CD14-positive monocyte (primary cell): ENCODE measurements around the gene KRT1. TPM values are rescaled to one million over a fixed set of nuclear protein-coding genes. Genes with fewer than 3 reads are reported as not detected.

Experiments used
- DNase-seq, 3 donors: peaks; one replicate each; pipeline ENCODE4 v3.0.0-alpha.2; 2011 to 2022
- H2AFZ ChIP-seq: 2 replicates; pipeline ENCODE4 v1.6.0; 2012; ENCODE audit warnings: mild to moderate bottlenecking, low read depth, low read length, inconsistent platforms; ENCODE audit not compliant: insufficient read depth, poor library complexity, severe bottlenecking
- H3K27ac ChIP-seq, 2 donors: 1 replicate in 1 of 2; 2 replicates in 1 of 2; pipeline ENCODE4 v1.5.1; 2012 to 2013; ENCODE audit warnings: low read length in 2 of 2, control low read depth in 1 of 2, inconsistent platforms in 1 of 2, low read depth in 1 of 2, mild to moderate bottlenecking in 1 of 2
- H3K27me3 ChIP-seq, 2 donors: one replicate each; pipeline versions ENCODE4 v1.6.0 to v1.6.1; 2011 to 2013; ENCODE audit warnings: low read length in 2 of 2; ENCODE audit not compliant: control insufficient read depth in 2 of 2, insufficient read depth in 2 of 2
- H3K36me3 ChIP-seq, 2 donors: replicated peaks in 1 of 2; 1 replicate in 1 of 2; 2 replicates in 1 of 2; pipeline versions ENCODE4 v1.5.1 to v1.6.1; 2012 to 2013; ENCODE audit warnings: low read length in 2 of 2, control low read depth in 1 of 2, inconsistent platforms in 1 of 2, mild to moderate bottlenecking in 1 of 2; ENCODE audit not compliant: insufficient read depth in 2 of 2, control insufficient read depth in 1 of 2
- H3K4me1 ChIP-seq, 2 donors: 1 replicate in 1 of 2; 2 replicates in 1 of 2; pipeline versions ENCODE4 v1.5.1 to v1.6.1; 2012 to 2013; ENCODE audit warnings: low read length in 2 of 2, control low read depth in 1 of 2, inconsistent platforms in 1 of 2, mild to moderate bottlenecking in 1 of 2, moderate library complexity in 1 of 2; ENCODE audit not compliant: insufficient read depth in 2 of 2, control insufficient read depth in 1 of 2
- H3K4me2 ChIP-seq: replicated peaks from 2 replicates; pipeline ENCODE3; 2012; ENCODE audit warnings: low read length, moderate library complexity, mild to moderate bottlenecking; ENCODE audit not compliant: poor library complexity, severe bottlenecking; ENCODE audit errors: extremely low read depth
- H3K4me3 ChIP-seq, 3 experiments: fragments of 200-600 bp in 1 of 3; sonication (generic) in 1 of 3; replicated peaks in 1 of 3; 1 replicate in 2 of 3; 2 replicates in 1 of 3; pipeline ENCODE4 v1.5.1; 2011 to 2013; ENCODE audit warnings: low read length in 3 of 3, mild to moderate bottlenecking in 3 of 3, control low read depth in 2 of 3, low read depth in 2 of 3, inconsistent platforms in 1 of 3, moderate library complexity in 1 of 3
- H3K79me2 ChIP-seq: 2 replicates; pipeline ENCODE4 v1.6.0; 2012; ENCODE audit warnings: mild to moderate bottlenecking, control low read depth, inconsistent platforms, low read length, moderate library complexity; ENCODE audit not compliant: insufficient read depth
- H3K9ac ChIP-seq: 2 replicates; pipeline ENCODE4 v1.6.0; 2017; ENCODE audit warnings: low read length, mild to moderate bottlenecking; ENCODE audit not compliant: insufficient read depth, poor library complexity, severe bottlenecking
- H3K9me3 ChIP-seq, 2 donors: replicated peaks in 1 of 2; 1 replicate in 1 of 2; 2 replicates in 1 of 2; pipeline versions ENCODE4 v1.5.1 to v1.6.1; 2012 to 2013; ENCODE audit warnings: low read length in 2 of 2, control low read depth in 1 of 2; ENCODE audit not compliant: control insufficient read depth in 1 of 2, insufficient read depth in 1 of 2
- H4K20me1 ChIP-seq: 2 replicates; pipeline ENCODE4 v1.6.0; 2012; ENCODE audit warnings: mild to moderate bottlenecking, low read length, control low read depth, moderate library complexity; ENCODE audit not compliant: insufficient read depth
- H3K27ac Mint-ChIP-seq, 7 donors: one replicate each; pipeline ENCODE4 v1.8.0; 2020; ENCODE audit warnings: mild to moderate bottlenecking in 7 of 7, mixed read lengths in 7 of 7, moderate library complexity in 6 of 7, inconsistent platforms in 2 of 7
- H3K27me3 Mint-ChIP-seq, 3 donors: one replicate each; pipeline ENCODE4 v1.8.0; 2021 to 2022; ENCODE audit warnings: low read depth in 3 of 3, mild to moderate bottlenecking in 3 of 3, mixed read lengths in 3 of 3, moderate library complexity in 3 of 3, inconsistent platforms in 1 of 3
- H3K36me3 Mint-ChIP-seq, 2 donors: one replicate each; pipeline ENCODE4 v1.8.0; 2020; ENCODE audit warnings: mixed read lengths in 2 of 2, inconsistent platforms in 1 of 2, mild to moderate bottlenecking in 1 of 2
- H3K4me1 Mint-ChIP-seq: one replicate; pipeline ENCODE4 v1.8.0; 2020; ENCODE audit warnings: mild to moderate bottlenecking, mixed read lengths
- H3K4me3 Mint-ChIP-seq, 2 donors: one replicate each; pipeline ENCODE4 v1.8.0; 2020; ENCODE audit warnings: mild to moderate bottlenecking in 2 of 2, mixed read lengths in 2 of 2, moderate library complexity in 1 of 2
- H3K9me3 Mint-ChIP-seq, 7 donors: one replicate each; pipeline ENCODE4 v1.8.0; 2020 to 2022; ENCODE audit warnings: mixed read lengths in 7 of 7, mild to moderate bottlenecking in 6 of 7, moderate library complexity in 6 of 7, inconsistent platforms in 2 of 7
- CTCF ChIP-seq: fragments of 200-600 bp; IDR thresholded peaks from one replicate; pipeline ENCODE4 v1.8.0; 2022; ENCODE audit warnings: antibody characterized with exemption, mild to moderate bottlenecking
- WGBS: methylation state at CpG from one replicate; pipeline ENCODE4 v1.1.5; 2013; ENCODE audit warnings: missing lambda C conversion rate; ENCODE audit not compliant: insufficient coverage; 5-methylcytosine and 5-hydroxymethylcytosine counted together
- intact Hi-C, 2 donors: fragments of 100-400 bp; cut with micrococcal nuclease; formaldehyde crosslinking; loops; one replicate each; pipeline versions ENCODE4 v1.15.0 to v1.15.1; 2023
- polyA plus RNA-seq, 3 donors: library from polyadenylated mRNA; depleted of rRNA in 1 of 3; unstranded in 2 of 3; stranded (reverse) in 1 of 3; fragments of 300-500 nt in 2 of 3; fragments of >200 nt in 1 of 3; fragmentation: Illumina TruSeq in 2 of 3; gene quantifications; 1 replicate in 2 of 3; 2 replicates in 1 of 3; pipeline ENCODE4 v1.2.3, GENCODE V29; 2012 to 2021

KRT1 gene
- polyA plus RNA-seq, 3 donors, result not detected

DNA sequence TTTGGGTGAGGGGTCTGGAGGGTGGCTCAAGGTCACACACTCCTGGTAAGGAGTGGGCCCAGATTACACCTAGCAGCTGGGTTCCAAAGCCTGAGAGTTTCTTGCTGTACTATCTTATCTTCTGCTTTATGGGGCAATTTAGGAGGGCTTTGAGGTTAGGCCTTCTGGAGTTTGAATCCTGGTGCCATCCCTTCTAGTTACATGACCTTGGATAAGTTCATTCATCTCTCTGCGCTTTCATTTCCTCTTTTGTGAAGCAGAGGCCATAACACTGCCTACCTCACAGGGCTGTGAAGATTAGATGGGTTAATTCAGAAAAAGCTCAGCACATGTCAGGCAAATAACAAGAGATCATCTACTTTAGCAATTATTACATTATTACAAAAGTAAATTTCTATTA lies 30.5 kb upstream of the KRT1 start:
- H3K27me3 ChIP-seq, result peaks cover 28 to 30% of the 10 kb centered on the region in 2 donors
- Mint-ChIP-seq H3K4me3 (no peak overlapping the region), H3K27ac (no peak overlapping the region), H3K36me3 (peaks cover 0 to 2% of the 10 kb centered on the region in 2 donors), H3K9me3 (peaks cover 0 to 19% (median 2%) of the 10 kb centered on the region in 7 donors), H3K27me3 (peaks cover 31 to 37% (median 32%) of the 10 kb centered on the region in 3 donors), H3K4me1 (peaks cover 9% of the 10 kb centered on the region)
- peak in 1 of 3 donors; percentile 1 for DNase-seq
- WGBS, result no CpG with 5 or more reads among the region's 1 CpG
- no peak overlapping the region for H3K27ac ChIP-seq
- H3K4me1 ChIP-seq, result no peaks in the 10 kb centered on the region
- intact Hi-C loops, result no loop called here
- H3K9me3 ChIP-seq, result peaks cover 0 to 16% of the 10 kb centered on the region in 2 donors
- H3K36me3 ChIP-seq, result no peaks in the 10 kb centered on the region
- no peak for TF ChIP-seq CTCF
- no peak overlapping the region for H2AFZ ChIP-seq
- H3K4me3 ChIP-seq, result no peak overlapping the region
- no peak overlapping the region for H3K9ac ChIP-seq
- H3K79me2 ChIP-seq, result no peaks in the 10 kb centered on the region
- no peak overlapping the region for H3K4me2 ChIP-seq
- no peaks in the 10 kb centered on the region for H4K20me1 ChIP-seq

DNA sequence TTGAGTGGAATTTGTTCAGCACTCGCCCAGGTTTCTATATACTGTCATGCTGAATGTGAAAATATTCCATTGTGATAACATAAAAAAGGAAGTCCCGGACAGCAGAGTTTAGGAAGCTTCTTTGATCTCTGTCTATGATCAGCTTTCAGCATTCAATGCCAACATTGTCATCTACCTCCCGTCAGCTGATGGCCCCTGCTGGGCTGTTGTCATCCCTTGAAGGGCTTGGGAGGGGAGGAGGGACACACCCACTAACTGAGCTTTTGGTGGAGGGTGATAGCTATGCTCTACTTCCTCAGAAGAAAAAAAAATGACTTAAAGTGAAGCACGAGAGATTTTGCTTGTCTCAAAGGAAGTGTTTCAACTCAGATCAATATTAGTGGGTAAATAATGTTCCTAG lies 27.8 kb upstream of the KRT1 start:
- DNase-seq, result no peak
- no peak overlapping the region for H2AFZ ChIP-seq
- no peak overlapping the region for H3K4me2 ChIP-seq
- no peak overlapping the region for H3K27ac Mint-ChIP-seq
- peaks cover 0 to 2% of the 10 kb centered on the region in 2 donors for H3K36me3 Mint-ChIP-seq
- no peak for TF ChIP-seq CTCF
- H3K4me3 Mint-ChIP-seq, result no peak overlapping the region
- no peak overlapping the region for H3K9ac ChIP-seq
- intact Hi-C loops, result no loop called here
- 100% methylated on average over 1 of the region's 4 CpGs for WGBS
- no peaks in the 10 kb centered on the region for H3K36me3 ChIP-seq
- H3K27me3 ChIP-seq, result peaks cover 4 to 5% of the 10 kb centered on the region in 2 donors
- H4K20me1 ChIP-seq, result no peaks in the 10 kb centered on the region
- no peaks in the 10 kb centered on the region for H3K4me1 ChIP-seq
- no peak overlapping the region for H3K27ac ChIP-seq
- H3K27me3 Mint-ChIP-seq, result peaks cover 6 to 17% (median 9%) of the 10 kb centered on the region in 3 donors
- no peaks in the 10 kb centered on the region for H3K79me2 ChIP-seq
- no peaks in the 10 kb centered on the region for H3K9me3 ChIP-seq
- peaks cover 0 to 2% (median 0%) of the 10 kb centered on the region in 7 donors for H3K9me3 Mint-ChIP-seq
- H3K4me1 Mint-ChIP-seq, result peaks cover 3% of the 10 kb centered on the region
- H3K4me3 ChIP-seq, result no peak overlapping the region
